Measurements from ENCODE around the gene BGLAP.
A peak's percentile ranks its signal among the peaks of the same experiment; 100 is the strongest.

GRCh38 chr1:156247460-156248322, 5.7 kb downstream of the BGLAP start, which contains the start of gene PAQR6:
- TF ChIP-seq, protein P1, sequence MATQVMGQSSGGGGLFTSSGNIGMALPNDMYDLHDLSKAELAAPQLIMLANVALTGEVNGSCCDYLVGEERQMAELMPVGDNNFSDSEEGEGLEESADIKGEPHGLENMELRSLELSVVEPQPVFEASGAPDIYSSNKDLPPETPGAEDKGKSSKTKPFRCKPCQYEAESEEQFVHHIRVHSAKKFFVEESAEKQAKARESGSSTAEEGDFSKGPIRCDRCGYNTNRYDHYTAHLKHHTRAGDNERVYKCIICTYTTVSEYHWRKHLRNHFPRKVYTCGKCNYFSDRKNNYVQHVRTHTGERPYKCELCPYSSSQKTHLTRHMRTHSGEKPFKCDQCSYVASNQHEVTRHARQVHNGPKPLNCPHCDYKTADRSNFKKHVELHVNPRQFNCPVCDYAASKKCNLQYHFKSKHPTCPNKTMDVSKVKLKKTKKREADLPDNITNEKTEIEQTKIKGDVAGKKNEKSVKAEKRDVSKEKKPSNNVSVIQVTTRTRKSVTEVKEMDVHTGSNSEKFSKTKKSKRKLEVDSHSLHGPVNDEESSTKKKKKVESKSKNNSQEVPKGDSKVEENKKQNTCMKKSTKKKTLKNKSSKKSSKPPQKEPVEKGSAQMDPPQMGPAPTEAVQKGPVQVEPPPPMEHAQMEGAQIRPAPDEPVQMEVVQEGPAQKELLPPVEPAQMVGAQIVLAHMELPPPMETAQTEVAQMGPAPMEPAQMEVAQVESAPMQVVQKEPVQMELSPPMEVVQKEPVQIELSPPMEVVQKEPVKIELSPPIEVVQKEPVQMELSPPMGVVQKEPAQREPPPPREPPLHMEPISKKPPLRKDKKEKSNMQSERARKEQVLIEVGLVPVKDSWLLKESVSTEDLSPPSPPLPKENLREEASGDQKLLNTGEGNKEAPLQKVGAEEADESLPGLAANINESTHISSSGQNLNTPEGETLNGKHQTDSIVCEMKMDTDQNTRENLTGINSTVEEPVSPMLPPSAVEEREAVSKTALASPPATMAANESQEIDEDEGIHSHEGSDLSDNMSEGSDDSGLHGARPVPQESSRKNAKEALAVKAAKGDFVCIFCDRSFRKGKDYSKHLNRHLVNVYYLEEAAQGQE (IDR thresholded peaks at IDR 0.05; ENCODE audit: insufficient read depth in 1 of 2, low read depth in 2 of 2, low read length in 2 of 2) = no peak
- TF ChIP-seq POLR2AphosphoS5 (IDR thresholded peaks at IDR 0.05; ENCODE audit: low read depth, low read length) (peak; percentile 61; the same call in 1 of the 2 replicates), TAF1 (IDR thresholded peaks at IDR 0.05; ENCODE audit: borderline replicate concordance, insufficient read depth, low read length) (no peak), SIN3A (IDR thresholded peaks at IDR 0.05; ENCODE audit: borderline replicate concordance, insufficient read depth, low read length) (no peak)
